ENCODE results near the gene GSTM5.

- TF ChIP-seq POLR2A (IDR thresholded peaks at IDR 0.05), result no peak
- TF ChIP-seq CTCF (IDR thresholded peaks at IDR 0.05), result no peak
These were observed 1.6 kb downstream of the GSTM5 start for GRCh38 chr1:109713636-109714035.

All from right lobe of liver (tissue), 4 donors.